H1 (cell line): ENCODE results near the gene DENND2A. TPM values are rescaled to one million over a fixed set of nuclear protein-coding genes. Genes with fewer than 3 reads are reported as not detected.
A peak's percentile ranks its signal among the peaks of the same experiment; 100 is the strongest.

Source experiments
- CTCF ChIA-PET: fragments of 300-600 bp; sonication (Branson Sonifier 250); formaldehyde crosslinking; loops from one replicate; lab custom pipeline; 2021; ENCODE audit not compliant: partially characterized antibody; lab: Charles Lee
- POLR2A ChIA-PET: fragments of 300-600 bp; sonication (Branson Sonifier 250); formaldehyde crosslinking; loops from one replicate; lab custom pipeline; 2021; ENCODE audit warnings: inconsistent platforms; ENCODE audit not compliant: partially characterized antibody; lab: Charles Lee
- DNase-seq, 2 experiments: peaks; one replicate each; pipeline versions ENCODE4 v3.0.0 to v3.0.0-alpha.2; 2010 to 2022; ENCODE audit warnings: low spot score in 2 of 2, low read depth in 1 of 2, mixed read lengths in 1 of 2
- FAIRE-seq: peaks from 2 replicates; lab custom pipeline; 2011; peaks lifted over from hg19 to GRCh38; lab: Jason Lieb, UNC
- H2AFZ ChIP-seq: 2 replicates; pipeline ENCODE4 v1.8.1; 2012; ENCODE audit warnings: low read length, inconsistent platforms
- H2AK5ac ChIP-seq: 2 replicates; pipeline ENCODE4 v1.6.1; 2013; ENCODE audit warnings: low read depth, low read length
- H2BK120ac ChIP-seq: replicated peaks from 2 replicates; pipeline ENCODE3; 2013; ENCODE audit warnings: low read depth, low read length, inconsistent platforms
- H2BK12ac ChIP-seq: 2 replicates; pipeline ENCODE4 v1.6.1; 2013; ENCODE audit warnings: low read depth, low read length
- H2BK15ac ChIP-seq: 2 replicates; pipeline ENCODE4 v1.6.1; 2013; ENCODE audit warnings: low read length
- H2BK20ac ChIP-seq: 2 replicates; pipeline ENCODE4 v1.6.1; 2013; ENCODE audit warnings: low read length
- H2BK5ac ChIP-seq: 2 replicates; pipeline ENCODE4 v1.6.1; 2013; ENCODE audit warnings: low read depth, low read length
- H3K14ac ChIP-seq: 2 replicates; pipeline ENCODE4 v1.6.1; 2013; ENCODE audit warnings: inconsistent platforms; ENCODE audit not compliant: insufficient read length
- H3K18ac ChIP-seq: 2 replicates; pipeline ENCODE4 v1.6.1; 2013; ENCODE audit warnings: low read length; ENCODE audit errors: extremely low read depth
- H3K23ac ChIP-seq: 2 replicates; pipeline ENCODE4 v1.6.1; 2013; ENCODE audit warnings: inconsistent platforms; ENCODE audit not compliant: insufficient read length
- H3K23me2 ChIP-seq: 2 replicates; pipeline ENCODE4 v1.6.1; 2013; ENCODE audit warnings: low read depth, low read length
- H3K27ac ChIP-seq: 2 replicates; pipeline ENCODE4 v1.6.1; 2011; ENCODE audit warnings: low read depth, low read length, inconsistent platforms
- H3K27me3 ChIP-seq, 4 experiments: replicated peaks in 1 of 4; 1 replicate in 1 of 4; 2 replicates in 3 of 4; pipeline versions ENCODE4 v1.6.1 to v1.8.1; 2011 to 2013; ENCODE audit warnings: low read length in 3 of 4, mild to moderate bottlenecking in 3 of 4, inconsistent platforms in 2 of 4, mixed read lengths in 2 of 4, moderate library complexity in 1 of 4; ENCODE audit not compliant: control insufficient read depth in 3 of 4, insufficient read depth in 3 of 4; ENCODE audit errors: extremely low read depth in 1 of 4
- H3K36me3 ChIP-seq, 4 experiments: 2 replicates each; pipeline versions ENCODE4 v1.6.1 to v1.8.1; 2011 to 2013; ENCODE audit warnings: mild to moderate bottlenecking in 4 of 4, low read length in 3 of 4, moderate library complexity in 2 of 4, control low read depth in 1 of 4, inconsistent platforms in 1 of 4; ENCODE audit not compliant: insufficient read depth in 4 of 4, control insufficient read depth in 2 of 4
- H3K4ac ChIP-seq: replicated peaks from 2 replicates; pipeline ENCODE3; 2013; ENCODE audit warnings: low read length, low read depth, mixed read lengths, inconsistent platforms; ENCODE audit not compliant: insufficient read length
- H3K4me1 ChIP-seq, 4 experiments: replicated peaks in 1 of 4; 1 replicate in 1 of 4; 2 replicates in 3 of 4; pipeline versions ENCODE4 v1.6.1 to v1.8.1; 2011 to 2013; ENCODE audit warnings: low read length in 3 of 4, inconsistent platforms in 2 of 4, mixed read lengths in 1 of 4; ENCODE audit not compliant: insufficient read depth in 4 of 4, control insufficient read depth in 3 of 4
- H3K4me2 ChIP-seq, 2 experiments: 2 replicates each; pipeline versions ENCODE4 v1.6.1 to v1.8.1; 2011 to 2013; ENCODE audit warnings: low read depth in 2 of 2, low read length in 2 of 2, control low read depth in 1 of 2, inconsistent platforms in 1 of 2, mild to moderate bottlenecking in 1 of 2; ENCODE audit not compliant: insufficient read depth in 1 of 2
- H3K4me3 ChIP-seq, 4 experiments: fragments of 200-600, 300-600 bp in 1 of 4; sonication (generic), shearing (Covaris generic), sonication (Bioruptor Twin) in 1 of 4; 2 replicates each; pipeline versions ENCODE4 v1.5.1 to v1.8.1; 2011 to 2016; ENCODE audit warnings: low read length in 4 of 4, low read depth in 3 of 4, control low read depth in 2 of 4, inconsistent platforms in 2 of 4, mild to moderate bottlenecking in 2 of 4, mixed read lengths in 1 of 4, moderate library complexity in 1 of 4; ENCODE audit not compliant: insufficient read depth in 2 of 4; ENCODE audit errors: extremely low read depth in 1 of 4
- H3K56ac ChIP-seq: replicated peaks from 2 replicates; pipeline ENCODE3; 2013; ENCODE audit warnings: low read depth, mild to moderate bottlenecking, mixed read lengths, low read length, inconsistent platforms; ENCODE audit not compliant: insufficient read length
- H3K79me1 ChIP-seq: 2 replicates; pipeline ENCODE4 v1.6.1; 2013; ENCODE audit warnings: low read depth, low read length, control low read depth
- H3K79me2 ChIP-seq, 2 experiments: 2 replicates each; pipeline versions ENCODE4 v1.6.1 to v1.8.1; 2012 to 2013; ENCODE audit warnings: low read length in 2 of 2, mild to moderate bottlenecking in 2 of 2, inconsistent platforms in 1 of 2; ENCODE audit not compliant: insufficient read depth in 2 of 2, control insufficient read depth in 1 of 2
- H3K9ac ChIP-seq, 4 experiments: replicated peaks in 1 of 4; 1 replicate in 1 of 4; 2 replicates in 3 of 4; pipeline versions ENCODE4 v1.6.1 to v1.8.1; 2011 to 2013; ENCODE audit warnings: low read depth in 3 of 4, low read length in 3 of 4, control low read depth in 2 of 4, mild to moderate bottlenecking in 2 of 4, moderate library complexity in 2 of 4, inconsistent platforms in 1 of 4; ENCODE audit errors: extremely low read depth in 1 of 4
- H3K9me3 ChIP-seq, 2 experiments: 2 replicates each; pipeline versions ENCODE4 v1.6.1 to v1.8.1; 2012 to 2013; ENCODE audit warnings: mild to moderate bottlenecking in 2 of 2, moderate library complexity in 2 of 2, control low read depth in 1 of 2, inconsistent platforms in 1 of 2, low read depth in 1 of 2, low read length in 1 of 2, mixed read lengths in 1 of 2; ENCODE audit not compliant: insufficient read depth in 2 of 2
- H4K20me1 ChIP-seq, 2 experiments: replicated peaks in 1 of 2; 2 replicates each; pipeline versions ENCODE3 to v1.8.1; 2011 to 2013; ENCODE audit warnings: inconsistent platforms in 2 of 2, low read length in 2 of 2, mild to moderate bottlenecking in 1 of 2; ENCODE audit not compliant: insufficient read depth in 2 of 2, control insufficient read depth in 1 of 2
- H4K5ac ChIP-seq: 2 replicates; pipeline ENCODE4 v1.6.1; 2013; ENCODE audit warnings: low read length, low read depth, mixed read lengths, inconsistent platforms; ENCODE audit not compliant: insufficient read length
- H4K8ac ChIP-seq: 2 replicates; pipeline ENCODE4 v1.8.0; 2013; ENCODE audit warnings: mild to moderate bottlenecking, moderate library complexity, low read length, inconsistent platforms; ENCODE audit not compliant: insufficient read depth; ENCODE audit errors: extremely low read depth
- H4K91ac ChIP-seq: replicated peaks from 2 replicates; pipeline ENCODE3; 2013; ENCODE audit warnings: low read length, mixed read lengths, inconsistent platforms; ENCODE audit not compliant: insufficient read length
- SIX5 ChIP-seq: IDR thresholded peaks from 2 replicates; pipeline ENCODE4 v1.6.1; 2011; ENCODE audit warnings: mild to moderate bottlenecking, low read depth, low read length
- WGBS, 2 experiments: shearing (Covaris generic) in 1 of 2; methylation state at CpG; one replicate each; pipeline versions ENCODE4 v1.1.6 to v1.1.7; 2013 to 2015; ENCODE audit warnings: low lambda C conversion rate in 2 of 2, mixed read lengths in 2 of 2, inconsistent platforms in 1 of 2, low coverage in 1 of 2, missing lambda C conversion rate in 1 of 2; ENCODE audit not compliant: insufficient replicate concordance in 2 of 2, insufficient coverage in 1 of 2, insufficient read length in 1 of 2; ENCODE audit errors: extremely low coverage in 1 of 2, missing lambda C conversion rate in 1 of 2; 5-methylcytosine and 5-hydroxymethylcytosine counted together
- polyA plus RNA-seq, 7 experiments: library from polyadenylated mRNA; depleted of rRNA in 3 of 7; stranded (reverse) in 5 of 7; unstranded in 2 of 7; fragments of >200 nt in 5 of 7; fragments of 200-250 nt in 2 of 7; gene quantifications; 1 replicate in 5 of 7; 2 replicates in 1 of 7; 4 replicates in 1 of 7; pipeline versions ENCODE4 v1.2.1 to v1.2.3, GENCODE V29; 2011 to 2013; ENCODE audit warnings: missing spikeins in 2 of 7, mixed read lengths in 2 of 7
- total RNA-seq: library from RNA; stranded (reverse); fragmentation: NEBNext Ultra II Directional; extraction: Animal tissue kit (Norgen Biotek cat#: 25700); gene quantifications from 2 replicates; pipeline ENCODE4 v1.2.1, GENCODE V29; 2021

The DENND2A gene
- total and polyA plus RNA-seq, 2 of the 8 experiments (the other 6 are each of a cell fraction or from before 2014, with no cell fraction given): 5.0 to 13.0 TPM

GRCh38 chr7:140635345-140635744, 5.3 kb downstream of the DENND2A start:
- peak overlapping the region; percentile 37; the same call in 1 of the 2 replicates for H3K27ac ChIP-seq
- no peak overlapping the region for H4K8ac ChIP-seq
- no peaks in the 10 kb centered on the region for H4K20me1 ChIP-seq
- no peak overlapping the region for H3K56ac ChIP-seq
- H2BK15ac ChIP-seq: no peak overlapping the region
- peaks cover 7% of the 10 kb centered on the region for H3K23me2 ChIP-seq
- H2BK120ac ChIP-seq: peak overlapping the region; percentile 41
- peak overlapping the region in 2 of 4 experiments; percentile 0 to 20; a peak in 3 of 7 replicates for H3K9ac ChIP-seq
- no peaks in the 10 kb centered on the region for H3K9me3 ChIP-seq
- peak overlapping the region; percentile 93; the same call in 1 of the 2 replicates for H2BK5ac ChIP-seq
- POLR2A ChIA-PET: interaction anchor here (0.7 to 1.5 kb wide), 4 partner anchors 8 to 118 kb away, joined by 3 to 8 read pairs (median 4); no protein-coding TSS in a partner anchor
- no peak overlapping the region for H2AFZ ChIP-seq
- H3K14ac ChIP-seq: no peak overlapping the region
- no peak overlapping the region for H4K5ac ChIP-seq
- H3K18ac ChIP-seq: peak overlapping the region; percentile 78; the same call in 1 of the 2 replicates
- H3K4ac ChIP-seq: no peak overlapping the region
- H3K23ac ChIP-seq: no peak overlapping the region
- H3K79me2 ChIP-seq: 0 out of 4 replicates have a peak, but pooled peaks cover 0 to 2% of the 10 kb centered on the region in 2 experiments
- peak overlapping the region; percentile 36 for H4K91ac ChIP-seq
- 59% methylated on average over 5 of the region's 5 CpGs; no CpG with 5 or more reads in 1 of the 2 experiments for WGBS, 2 experiments
- H2BK12ac ChIP-seq: peak overlapping the region; percentile 92
- peak overlapping the region; percentile 67 to 74 for H3K4me2 ChIP-seq
- peak overlapping the region; percentile 83; the same call in 1 of the 2 replicates for H2AK5ac ChIP-seq
- peaks cover 6 to 22% (median 16%) of the 10 kb centered on the region in 4 experiments for H3K4me1 ChIP-seq
- CTCF ChIA-PET: interaction anchor here (0.6 to 19.9 kb wide), 8 partner anchors 11 to 1365 kb away, joined by 3 to 322 read pairs (median 3); no protein-coding TSS in a partner anchor
- H3K4me3 ChIP-seq: peak overlapping the region in 2 of 4 experiments; percentile 15 to 30; a peak in 3 of 8 replicates
- peaks cover 0 to 10% (median 4%) of the 10 kb centered on the region in 4 experiments; a peak in 4 of 7 replicates for H3K27me3 ChIP-seq
- no peak for FAIRE-seq
- no peaks in the 10 kb centered on the region for H3K36me3 ChIP-seq
- H3K79me1 ChIP-seq: peaks cover 2% of the 10 kb centered on the region; the same call in 1 of the 2 replicates
- 0 out of 2 replicates have a peak overlapping the region, but pooled peaks have one; percentile 82 for H2BK20ac ChIP-seq
- peak in 1 of 2 experiments; percentile 54 for DNase-seq
- no peak for TF ChIP-seq SIX5
